Right forelimb (tissue), 1 donor: ENCODE results near the gene CDRT4.
A peak's percentile ranks its signal among the peaks of the same experiment; 100 is the strongest.
"Not testable (repeated sequence)": the region's sequence is repeated elsewhere in the genome, so short reads cannot be mapped to it uniquely, and the experiment has no call there.

ENCODE experiments used
- DNase-seq: peaks from one replicate; pipeline ENCODE4 v3.0.0-alpha.2; 2018

Gene CDRT4

DNA sequence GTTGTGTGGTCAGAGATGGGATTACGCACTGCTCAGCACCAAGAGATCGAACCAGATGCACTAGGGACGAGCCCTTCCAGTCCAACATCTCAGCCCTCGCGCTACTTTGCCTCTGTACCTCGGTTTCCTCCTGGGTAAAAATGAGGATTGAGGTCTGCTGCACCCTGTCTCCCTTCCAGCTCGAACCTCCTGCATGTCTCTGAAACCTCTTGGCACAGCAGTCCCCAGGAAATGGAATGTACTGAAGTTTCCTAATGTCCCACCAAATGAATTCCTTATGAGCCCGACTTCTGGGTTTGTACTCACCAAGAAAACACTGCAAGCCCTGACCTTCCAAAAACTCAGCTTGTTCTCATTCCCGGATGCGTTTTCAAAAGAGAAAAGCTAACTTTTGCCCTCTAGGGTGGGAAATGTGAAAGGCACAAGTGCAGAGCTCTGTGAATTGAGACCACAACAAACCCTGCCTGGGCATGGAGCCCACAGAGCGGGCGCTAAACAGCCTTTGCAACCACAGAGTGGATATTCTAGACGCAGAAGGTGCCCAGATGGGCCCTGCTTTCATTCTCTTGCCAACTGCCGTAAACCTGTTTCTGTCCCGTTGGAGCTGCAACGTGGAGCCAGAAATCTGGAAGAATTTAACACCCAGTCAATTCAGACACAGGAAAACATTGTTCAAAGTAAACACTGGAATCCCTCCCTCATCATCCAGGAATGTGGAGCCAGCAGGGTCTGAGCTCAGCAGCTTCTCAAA lies 10.3 kb downstream of the CDRT4 start:
- peak; percentile 93 for DNase-seq

- no peak for DNase-seq
These were observed 10.9 kb downstream of the CDRT4 start for GRCh38 chr17:15456496-15456895.

- DNase-seq, result no peak
These were observed 13.1 kb downstream of the CDRT4 start for GRCh38 chr17:15454346-15454745.

- DNase-seq, result no peak
These were observed 13.6 kb downstream of the CDRT4 start for GRCh38 chr17:15453782-15454181.

GRCh38 chr17:15453246-15453645 lies 14.2 kb downstream of the CDRT4 start:
- DNase-seq, result no peak

DNA sequence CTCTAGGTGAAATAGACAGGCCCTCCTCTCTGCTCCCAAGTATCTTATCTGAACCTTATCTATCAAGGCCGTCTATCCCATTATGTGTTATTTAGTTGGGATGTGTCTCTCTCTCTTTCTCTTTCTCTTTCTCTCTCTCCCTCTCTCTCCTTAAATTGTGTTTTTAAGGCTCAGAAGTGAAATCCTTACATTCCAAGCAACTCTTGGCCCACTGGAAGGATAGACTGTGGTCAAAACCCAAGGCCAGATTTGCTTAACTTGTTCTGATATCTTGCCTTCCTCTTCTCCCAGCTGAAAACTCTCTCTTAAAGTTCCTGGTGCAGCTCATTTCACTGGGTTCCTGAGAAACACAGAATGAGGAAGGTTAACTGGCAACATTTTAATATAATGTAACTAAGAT lies 14.7 kb downstream of the CDRT4 start:
- DNase-seq, result no peak

- DNase-seq, result no peak
These were observed 15.7 kb downstream of the CDRT4 start for GRCh38 chr17:15451680-15452079.

- no peak for DNase-seq
These were observed 18.9 kb downstream of the CDRT4 start for GRCh38 chr17:15448580-15448956.

DNA sequence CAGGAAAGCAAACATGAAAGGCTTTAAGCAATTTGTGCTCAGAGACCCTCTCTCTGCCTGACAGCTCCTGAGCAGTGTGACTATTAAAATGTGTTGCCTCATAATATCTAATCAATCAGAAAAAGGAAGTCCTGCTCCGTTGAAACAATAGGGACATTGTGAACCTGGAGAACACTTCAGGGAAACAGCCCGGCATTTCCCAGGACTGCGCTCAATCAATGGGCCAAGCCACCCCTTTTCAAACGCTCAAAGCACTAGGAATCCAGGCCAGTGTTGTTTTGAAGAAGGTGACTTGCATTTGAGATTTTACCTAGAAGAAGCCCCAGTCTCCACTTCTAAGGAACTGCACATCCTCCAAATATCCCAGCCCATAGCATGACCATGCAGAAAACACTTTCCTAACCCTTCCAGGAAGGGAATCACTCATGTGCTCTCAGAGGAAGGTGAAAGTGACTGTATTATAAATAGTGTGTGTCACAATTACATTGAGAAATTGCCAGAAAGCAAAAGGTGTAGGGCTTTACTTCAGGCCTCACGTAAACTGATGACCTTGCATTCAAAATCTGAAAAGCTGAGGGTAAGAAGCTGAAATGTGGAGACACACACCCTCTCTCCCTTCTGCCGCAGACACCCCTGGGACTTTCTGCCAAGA lies 19.4 kb downstream of the CDRT4 start:
- DNase-seq, result no peak

GRCh38 chr17:15446036-15446435 lies 21.4 kb downstream of the CDRT4 start:
- no peak for DNase-seq

GRCh38 chr17:15444805-15445204 lies 22.6 kb downstream of the CDRT4 start:
- no peak for DNase-seq

- DNase-seq, result no peak
These were observed 24.9 kb downstream of the CDRT4 start for GRCh38 chr17:15442311-15443180.

DNA sequence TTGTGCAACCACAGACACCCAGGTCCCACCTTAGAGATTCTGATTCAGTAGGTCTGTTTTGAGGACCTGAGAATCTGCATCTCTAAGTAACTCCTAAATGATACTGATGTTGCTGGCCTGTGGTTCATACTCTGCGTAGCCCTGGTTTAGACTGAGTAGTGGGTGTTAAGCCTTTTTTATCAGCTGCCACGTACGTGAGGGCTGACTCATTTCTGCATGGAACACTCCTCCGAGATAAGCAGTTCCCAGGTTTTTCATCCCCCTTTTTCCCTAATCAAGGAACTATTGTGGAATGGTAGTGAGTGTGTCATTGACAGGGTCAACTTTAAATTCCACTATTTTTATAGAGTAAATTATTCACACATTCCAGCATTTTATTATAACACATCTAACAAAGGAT lies 26.1 kb downstream of the CDRT4 start:
- no peak for DNase-seq

GRCh38 chr17:15440347-15440746 lies 27.1 kb downstream of the CDRT4 start:
- DNase-seq, result no peak

DNA sequence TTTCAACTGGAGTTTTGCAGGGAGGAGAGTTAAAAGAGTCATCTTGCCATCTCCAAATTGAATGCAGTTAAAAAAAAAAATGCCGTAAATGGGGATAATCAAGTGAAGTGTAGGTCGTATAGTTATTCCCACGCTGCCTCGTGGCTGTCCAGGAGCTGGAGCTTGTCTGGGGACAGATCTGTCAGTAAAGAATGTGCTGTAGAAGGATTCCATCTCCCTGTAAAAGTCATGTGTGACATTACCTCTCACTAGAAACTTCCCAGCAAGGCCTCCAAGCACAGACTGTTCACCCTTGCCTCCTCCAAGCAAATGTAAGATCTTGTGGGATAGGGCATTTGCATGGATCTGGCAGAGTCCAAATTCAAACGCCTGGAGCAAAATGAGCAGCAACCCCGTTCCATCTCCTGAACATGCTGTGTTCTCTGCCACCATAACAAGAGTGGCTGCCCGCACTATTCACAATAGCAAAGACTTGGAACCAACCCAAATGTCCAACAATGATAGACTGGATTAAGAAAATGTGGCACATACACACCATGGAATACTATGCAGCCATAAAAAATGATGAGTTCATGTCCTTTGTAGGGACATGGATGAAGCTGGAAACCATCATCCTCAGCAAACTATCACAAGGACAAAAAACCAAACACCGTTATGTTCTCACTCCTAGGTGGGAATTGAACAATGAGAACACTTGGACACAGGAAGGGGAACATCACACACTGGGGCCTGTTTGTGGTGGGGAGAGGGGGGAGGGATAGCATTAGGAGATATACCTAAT lies 28.0 kb downstream of the CDRT4 start:
- not testable (repeated sequence) for DNase-seq

DNA sequence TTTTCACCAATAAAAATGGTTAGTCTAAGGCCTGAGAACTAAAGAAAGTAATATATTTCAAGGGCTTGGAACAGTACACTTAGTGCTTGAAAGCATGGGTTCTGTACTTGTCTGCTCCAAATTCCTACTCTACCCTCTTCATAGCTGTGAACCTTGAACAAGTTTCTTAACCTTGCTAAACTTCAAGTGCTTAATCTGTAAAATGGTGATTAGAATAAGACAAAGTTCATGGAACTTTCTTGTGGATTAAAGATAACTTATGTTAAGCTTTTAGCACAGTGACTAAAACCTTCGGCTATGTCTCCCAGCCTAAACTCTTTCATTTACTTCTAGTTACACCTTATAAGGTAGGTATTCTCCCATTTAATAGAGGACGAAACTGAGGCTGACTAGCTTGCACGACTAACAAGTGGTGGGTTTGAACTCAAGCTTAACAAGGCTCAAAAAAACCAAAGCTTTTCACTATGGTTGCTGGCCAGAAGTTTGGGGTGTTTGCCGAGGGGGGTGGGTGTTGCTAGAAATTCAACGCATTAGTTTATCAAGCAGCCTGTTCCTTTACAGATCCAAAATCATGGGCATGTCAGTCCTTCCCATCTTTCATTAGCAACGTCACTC lies 28.8 kb downstream of the CDRT4 start:
- DNase-seq, result no peak

DNA sequence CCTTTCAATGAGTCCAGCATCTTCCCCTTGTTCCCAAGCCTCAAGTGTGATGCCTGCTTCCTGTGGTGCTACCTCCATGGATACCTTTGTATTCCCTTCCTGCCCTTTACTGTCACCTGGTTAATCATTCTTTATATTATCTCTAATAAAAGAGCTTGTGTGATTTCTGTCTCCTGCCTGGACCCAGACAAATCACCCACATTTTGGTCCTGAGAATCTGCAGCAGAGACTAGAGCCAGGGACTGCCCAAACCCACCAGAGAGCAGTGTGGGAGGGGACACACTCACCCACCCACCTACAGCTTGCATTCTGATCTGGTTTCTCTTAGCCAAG lies 30.2 kb downstream of the CDRT4 start:
- DNase-seq, result no peak

- DNase-seq, result no peak
These were observed 30.7 kb downstream of the CDRT4 start for GRCh38 chr17:15436473-15437302.

- DNase-seq, result no peak
These were observed 32.5 kb downstream of the CDRT4 start for GRCh38 chr17:15434956-15435355.

GRCh38 chr17:15432807-15433611 lies 34.4 kb downstream of the CDRT4 start:
- DNase-seq, result no peak

- DNase-seq, result no peak
These were observed 35.7 kb downstream of the CDRT4 start for GRCh38 chr17:15431766-15432165.
